Naive thymus-derived CD8-positive, alpha-beta T cell (primary cell): ENCODE measurements around the gene TUBB2A. TPM values are rescaled to one million over a fixed set of nuclear protein-coding genes. Genes with fewer than 3 reads are reported as not detected.
"Not testable (repeated sequence)": the region's sequence is repeated elsewhere in the genome, so short reads cannot be mapped to it uniquely, and the experiment has no call there.

Experiments used
- ATAC-seq, 2 donors: fragments of 150-1000 bp; cut with Tn5 transposase in 1 of 2; sonication (Bioruptor Pico), chemical (Tn5 transposase) in 1 of 2; 1 replicate in 1 of 2; 2 replicates in 1 of 2; pipeline ENCODE4 v1.10.0; 2021; ENCODE audit warnings: mild to moderate bottlenecking in 2 of 2, moderate library complexity in 2 of 2
- POLR2A ChIA-PET: fragments of 350-600 bp; sonication (Branson Sonifier 250); formaldehyde crosslinking; loops from one replicate; lab custom pipeline; 2021; ENCODE audit warnings: antibody characterized with exemption; lab: Charles Lee
- DNase-seq, 10 donors: peaks; one replicate each; pipeline versions ENCODE4 v3.0.0 to v3.0.0-alpha.2; 2020 to 2022
- H3K27ac Mint-ChIP-seq, 10 donors: one replicate each; pipeline ENCODE4 v1.8.0; 2020 to 2022; ENCODE audit warnings: mild to moderate bottlenecking in 10 of 10, mixed read lengths in 10 of 10, moderate library complexity in 4 of 10, inconsistent platforms in 1 of 10
- H3K27me3 Mint-ChIP-seq, 5 donors: one replicate each; pipeline ENCODE4 v1.8.0; 2021 to 2022; ENCODE audit warnings: mixed read lengths in 5 of 5
- H3K36me3 Mint-ChIP-seq, 3 donors: one replicate each; pipeline ENCODE4 v1.8.0; 2020 to 2022; ENCODE audit warnings: mixed read lengths in 3 of 3, mild to moderate bottlenecking in 2 of 3, inconsistent platforms in 1 of 3
- H3K4me1 Mint-ChIP-seq, 4 donors: one replicate each; pipeline ENCODE4 v1.8.0; 2021 to 2022; ENCODE audit warnings: mixed read lengths in 4 of 4
- H3K4me3 Mint-ChIP-seq, 10 donors: one replicate each; pipeline ENCODE4 v1.8.0; 2020 to 2022; ENCODE audit warnings: mild to moderate bottlenecking in 10 of 10, mixed read lengths in 10 of 10, moderate library complexity in 6 of 10, inconsistent platforms in 1 of 10
- H3K9me3 Mint-ChIP-seq, 9 donors: one replicate each; pipeline ENCODE4 v1.8.0; 2020 to 2022; ENCODE audit warnings: mixed read lengths in 9 of 9, mild to moderate bottlenecking in 3 of 9, inconsistent platforms in 1 of 9, moderate library complexity in 1 of 9
- polyA plus RNA-seq, 3 donors: library from polyadenylated mRNA; unstranded; fragments of 300-500 nt; fragmentation: Illumina TruSeq; gene quantifications; one replicate each; pipeline ENCODE4 v1.2.3, GENCODE V29; 2021
- total RNA-seq, 8 experiments: library from RNA in 2 of 8; stranded (reverse) in 2 of 8; gene quantifications; one replicate each; pipeline ENCODE4 v1.2.3 and lab custom pipeline; 2021 to 2026

Gene TUBB2A
- total and polyA plus RNA-seq, 5 experiments from 2014 or later = 1.1 to 4.6 (median 3.7) TPM

DNA sequence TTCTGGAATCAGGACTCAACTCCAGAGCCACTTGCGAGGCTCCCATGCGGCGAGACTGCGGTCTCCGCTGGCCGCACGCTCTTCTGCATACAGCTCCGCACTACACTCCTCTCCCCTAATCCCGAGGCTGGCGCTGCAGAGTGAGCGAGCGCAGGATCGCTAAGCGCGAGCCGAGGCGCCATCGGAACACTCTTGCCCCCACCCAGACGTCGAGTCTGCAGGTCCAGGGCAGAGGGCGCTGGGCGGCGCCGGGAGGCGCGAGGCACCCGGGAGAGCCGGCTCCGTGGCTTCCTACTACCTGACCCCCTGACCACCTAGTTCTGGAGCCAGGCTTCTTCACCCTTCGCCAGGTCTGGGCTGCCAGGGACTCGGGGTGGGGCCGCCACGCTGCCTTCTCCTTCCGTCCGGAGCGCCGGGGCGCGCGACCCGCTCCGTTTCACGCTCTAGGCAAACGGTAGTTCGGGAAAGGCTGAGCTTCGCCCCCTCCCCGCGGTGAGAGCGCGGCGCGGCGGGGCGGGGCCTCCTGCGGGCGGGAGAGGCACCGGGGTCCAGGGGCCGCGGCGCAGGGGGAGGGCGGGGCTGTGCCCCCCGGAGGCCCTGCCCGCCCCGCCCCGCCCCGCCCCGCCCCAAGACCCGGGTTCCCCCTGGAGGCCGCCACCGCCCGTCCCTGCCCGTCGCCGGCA lies 5.4 kb upstream of the TUBB2A start:
- peak; percentile 63 to 66 for ATAC-seq
- Mint-ChIP-seq H3K4me1 (peaks cover 18 to 45% (median 43%) of the 10 kb centered on the region in 4 donors), H3K27ac (peak overlapping the region in 9 of 10 donors; percentile 44 to 94 (median 92)), H3K36me3 (no peaks in the 10 kb centered on the region), H3K27me3 (peaks cover 0 to 5% (median 0%) of the 10 kb centered on the region in 5 donors), H3K4me3 (peak overlapping the region; percentile 74 to 92 (median 87)), H3K9me3 (peaks cover 0 to 2% (median 0%) of the 10 kb centered on the region in 9 donors)
- DNase-seq = peak; percentile 37 to 76 (median 62)
- POLR2A ChIA-PET = interaction anchor here (0.5 to 1.1 kb wide), 6 partner anchors 37 to 882 kb away, joined by 3 to 4 read pairs (median 3); partner anchors contain the start of gene PSMG4

DNA sequence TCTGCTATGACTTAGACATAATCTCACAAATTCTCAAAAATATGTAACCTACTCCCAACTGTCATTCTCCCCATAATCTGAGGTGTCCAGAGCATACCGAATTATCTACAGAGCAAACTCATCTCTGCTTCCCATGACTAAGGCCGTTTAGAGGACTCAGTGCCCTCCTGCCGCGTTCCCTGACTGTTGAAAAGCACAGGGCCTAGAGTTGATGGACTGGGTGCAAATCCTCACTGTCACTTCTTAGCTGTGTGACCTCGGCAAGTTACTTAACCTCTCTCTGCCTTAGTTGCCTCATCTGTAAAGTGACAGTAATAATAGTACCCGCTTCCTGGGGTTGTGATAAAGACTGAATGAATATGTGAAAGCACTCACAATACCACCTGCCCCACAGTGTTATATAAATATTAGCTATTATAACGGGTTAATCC lies 4.7 kb upstream of the TUBB2A start:
- peak overlapping the region; percentile 1 to 86 (median 80) for H3K4me3 Mint-ChIP-seq
- DNase-seq = no peak
- no peaks in the 10 kb centered on the region for H3K36me3 Mint-ChIP-seq
- peaks cover 0 to 2% (median 0%) of the 10 kb centered on the region in 5 donors for H3K27me3 Mint-ChIP-seq
- peaks cover 0 to 2% (median 0%) of the 10 kb centered on the region in 9 donors for H3K9me3 Mint-ChIP-seq
- peak overlapping the region in 9 of 10 donors; percentile 36 to 93 (median 91) for H3K27ac Mint-ChIP-seq
- no peak for ATAC-seq
- POLR2A ChIA-PET = interaction anchor here (0.5 to 0.7 kb wide), 2 partner anchors 99 to 882 kb away, joined by 3 read pairs; no protein-coding TSS in a partner anchor
- H3K4me1 Mint-ChIP-seq = peaks cover 18 to 45% (median 43%) of the 10 kb centered on the region in 4 donors

DNA sequence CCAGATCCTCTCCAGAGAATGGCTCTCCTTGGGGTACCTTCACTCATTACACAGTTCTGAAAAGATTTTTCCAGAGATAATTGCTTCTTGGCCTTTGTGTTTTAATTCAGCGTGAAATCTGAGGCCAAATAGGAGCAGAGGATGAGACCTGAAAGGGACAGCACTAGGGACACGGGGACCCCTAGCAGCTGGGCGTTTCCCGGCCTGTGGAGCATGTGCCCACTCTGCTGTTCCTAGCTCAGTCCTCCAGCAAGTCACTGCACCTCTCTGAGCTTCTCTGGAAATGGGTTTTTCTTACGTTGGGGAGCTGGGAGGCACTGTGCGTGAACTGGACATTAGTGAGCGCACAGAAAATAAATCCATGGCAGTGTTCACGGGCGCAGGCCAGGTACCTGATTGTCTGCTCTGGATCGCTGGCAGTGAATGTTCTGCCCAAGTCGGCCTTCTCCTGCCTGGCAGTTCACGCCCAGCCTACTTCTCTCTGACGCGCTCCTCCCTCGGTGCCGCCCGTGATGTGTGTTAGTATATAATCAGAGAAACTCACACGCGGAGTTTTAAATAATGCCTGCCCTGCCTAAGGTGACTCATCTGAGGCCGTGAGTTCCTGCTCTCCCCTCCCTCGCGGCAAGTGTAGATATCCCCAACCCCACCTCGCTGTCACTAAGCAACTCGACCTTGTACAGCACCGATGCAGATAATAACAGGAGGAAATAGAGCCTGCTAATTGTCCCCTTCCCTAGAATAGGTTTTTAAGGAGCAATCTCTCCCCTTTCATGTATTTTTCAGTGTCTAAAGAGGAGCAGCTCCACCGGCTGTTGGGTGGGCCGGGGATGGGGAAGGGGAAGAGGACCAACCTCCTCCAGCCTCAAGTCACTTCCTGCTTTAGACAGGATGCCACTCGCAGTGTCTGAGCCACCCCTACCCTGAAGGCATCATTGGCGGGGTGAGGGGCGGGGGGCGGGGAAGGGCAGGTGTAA lies 2.7 kb upstream of the TUBB2A start:
- peaks cover 0 to 2% (median 0%) of the 10 kb centered on the region in 9 donors for H3K9me3 Mint-ChIP-seq
- POLR2A ChIA-PET = interaction anchor here (0.7 to 1.6 kb wide), 3 partner anchors 40 to 97 kb away, joined by 3 to 4 read pairs (median 3); no protein-coding TSS in a partner anchor
- peak; percentile 41 to 90 (median 68) for DNase-seq
- H3K4me3 Mint-ChIP-seq = peak overlapping the region; percentile 31 to 84 (median 76)
- H3K36me3 Mint-ChIP-seq = no peaks in the 10 kb centered on the region
- H3K27ac Mint-ChIP-seq = peak overlapping the region; percentile 80 to 99 (median 92)
- ATAC-seq = peak; percentile 65 to 67
- H3K27me3 Mint-ChIP-seq = peaks cover 0 to 4% (median 3%) of the 10 kb centered on the region in 5 donors
- H3K4me1 Mint-ChIP-seq = peaks cover 23 to 56% (median 54%) of the 10 kb centered on the region in 4 donors

DNA sequence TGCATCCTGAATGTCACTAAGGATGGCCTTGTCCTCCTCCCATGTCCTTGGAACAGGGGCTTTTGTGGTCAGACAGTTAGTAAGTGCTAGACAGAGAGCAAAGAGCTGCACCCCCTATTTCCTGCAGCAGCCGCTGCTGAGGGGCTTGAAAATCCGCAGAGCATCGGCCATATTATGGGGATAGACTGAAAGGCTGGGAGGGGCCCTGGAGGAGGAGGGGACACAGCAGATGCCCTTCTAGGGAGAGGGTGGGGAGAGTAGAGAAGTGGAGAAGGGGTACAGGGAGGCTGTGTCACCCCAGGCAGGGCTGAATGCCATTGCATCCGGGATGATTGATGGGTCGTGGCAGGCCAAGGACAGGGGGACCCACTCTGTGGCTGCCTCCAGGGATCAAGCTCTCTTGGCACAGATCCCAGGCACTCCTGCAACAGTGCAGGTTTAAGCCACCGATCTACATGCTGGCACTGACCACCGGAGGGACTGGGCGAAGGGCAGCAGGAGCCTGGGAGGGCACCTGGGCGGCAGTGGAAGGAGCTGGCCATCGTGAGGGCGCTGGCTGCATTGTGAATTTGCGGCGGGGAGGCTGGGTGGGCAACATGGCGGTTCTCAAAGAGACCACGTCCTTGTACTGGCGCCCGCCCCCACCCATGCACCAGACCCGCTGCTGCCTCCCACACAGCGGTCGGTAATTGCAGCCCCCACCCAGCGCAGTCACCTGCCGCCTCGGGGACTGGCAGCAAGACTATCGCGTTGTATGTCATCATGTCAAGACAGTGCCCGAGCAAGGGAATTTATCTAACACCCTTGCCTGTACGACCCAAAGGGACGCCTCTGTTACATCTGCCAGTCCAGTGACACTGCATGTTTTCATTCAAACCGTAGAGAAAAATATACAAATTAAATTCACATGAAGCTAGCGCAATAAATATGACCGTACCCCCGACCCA lies 887 bp downstream of the TUBB2A start:
- DNase-seq (peak in 8 of 10 donors; percentile 20 to 72 (median 40)), ATAC-seq (peak; percentile 11 to 15)
- not testable (repeated sequence) for H3K27me3 Mint-ChIP-seq, H3K9me3 Mint-ChIP-seq, H3K36me3 Mint-ChIP-seq
- Mint-ChIP-seq H3K4me3 (peak overlapping the region; percentile 70 to 96 (median 90)), H3K4me1 (peaks cover 15 to 40% (median 37%) of the 10 kb centered on the region in 4 donors), H3K27ac (peak overlapping the region; percentile 72 to 97 (median 94))
- POLR2A ChIA-PET = interaction anchor here (1.0 to 1.6 kb wide), 5 partner anchors 41 to 220 kb away, joined by 3 to 9 read pairs (median 4); partner anchors contain the start of gene RIPK1

DNA sequence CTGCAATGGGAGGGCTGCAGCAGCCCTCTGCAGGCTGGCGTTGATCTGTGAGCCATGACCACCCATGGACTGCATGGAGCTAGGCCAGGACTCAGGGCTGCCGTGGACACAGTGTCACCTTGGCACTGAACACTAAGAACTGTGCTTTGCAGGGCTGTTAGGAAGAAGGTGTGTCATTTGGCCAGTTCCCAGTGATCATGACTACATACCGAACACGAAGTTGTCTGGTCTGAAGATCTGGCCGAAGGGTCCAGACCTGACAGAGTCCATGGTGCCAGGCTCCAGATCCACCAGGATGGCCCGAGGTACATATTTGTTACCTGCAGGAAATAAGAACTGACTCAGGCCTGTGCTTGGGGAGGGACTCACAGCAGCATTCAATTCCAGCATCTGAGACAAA lies 1.9 kb downstream of the TUBB2A start:
- ATAC-seq, H3K9me3 Mint-ChIP-seq: not testable (repeated sequence)
- peak overlapping the region in 8 of 10 donors; percentile 9 to 93 (median 42) for H3K4me3 Mint-ChIP-seq

DNA sequence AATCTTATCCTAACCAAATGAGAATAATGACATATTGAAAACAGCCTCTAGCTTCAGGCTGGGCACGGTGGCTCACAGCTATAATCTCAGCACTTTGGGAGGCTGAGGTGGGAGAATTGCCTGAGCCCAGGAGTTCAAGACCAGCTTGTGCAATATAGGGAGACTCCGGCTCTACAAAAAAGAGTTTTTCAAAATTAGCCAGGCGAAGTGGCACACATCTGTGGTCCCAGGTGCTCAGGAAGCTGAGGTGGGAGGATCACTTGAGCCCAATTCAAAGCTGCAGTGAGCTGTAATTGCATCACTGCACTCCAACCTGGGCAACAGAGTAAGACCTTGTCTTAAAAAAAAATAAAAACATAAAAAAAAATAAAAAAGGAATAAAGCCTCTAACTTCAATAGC lies 4.7 kb downstream of the TUBB2A start:
- peaks cover 0 to 4% (median 3%) of the 10 kb centered on the region in 5 donors for H3K27me3 Mint-ChIP-seq
- H3K4me3 Mint-ChIP-seq = no peak overlapping the region
- ATAC-seq (no peak), DNase-seq (no peak)
- no peaks in the 10 kb centered on the region for H3K9me3 Mint-ChIP-seq
- peaks cover 0 to 14% (median 0%) of the 10 kb centered on the region in 3 donors for H3K36me3 Mint-ChIP-seq
- H3K27ac Mint-ChIP-seq = no peak overlapping the region
- H3K4me1 Mint-ChIP-seq = peaks cover 5 to 12% (median 11%) of the 10 kb centered on the region in 4 donors
- POLR2A ChIA-PET = no interaction called here

More for the DNA sequence above, 1.9 kb downstream of the TUBB2A start:
- peak overlapping the region in 5 of 10 donors; percentile 15 to 87 (median 43) for H3K27ac Mint-ChIP-seq
- DNase-seq, H3K27me3 Mint-ChIP-seq, H3K36me3 Mint-ChIP-seq: not testable (repeated sequence)
- H3K4me1 Mint-ChIP-seq = peaks cover 11 to 30% (median 28%) of the 10 kb centered on the region in 4 donors
- POLR2A ChIA-PET = interaction anchor here (0.6 kb wide), 1 partner anchor 202 kb away, joined by 3 read pairs; no protein-coding TSS in a partner anchor

DNA sequence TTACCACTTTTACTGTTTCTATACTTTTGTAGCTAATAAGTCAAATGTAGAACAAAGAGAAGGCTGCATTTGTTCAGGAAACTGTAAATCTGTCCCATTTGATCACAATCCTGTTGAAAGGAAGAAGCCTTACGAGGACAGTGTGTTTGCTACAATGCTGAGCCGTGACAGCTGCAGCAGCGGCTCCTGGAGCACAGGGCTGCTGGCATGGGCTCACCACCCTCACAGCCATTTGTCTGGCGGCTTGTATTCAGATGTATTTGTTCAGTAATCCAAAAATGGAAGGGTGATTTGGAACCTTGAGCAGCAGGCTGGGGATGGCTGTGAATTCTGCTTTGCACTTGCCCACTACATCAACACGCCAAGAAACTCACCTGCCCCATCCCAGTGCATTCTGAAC lies 5.7 kb downstream of the TUBB2A start:
- POLR2A ChIA-PET = no interaction called here
- DNase-seq (no peak), ATAC-seq (no peak)
- H3K36me3 Mint-ChIP-seq = peaks cover 0 to 18% (median 4%) of the 10 kb centered on the region in 3 donors
- H3K9me3 Mint-ChIP-seq = no peaks in the 10 kb centered on the region
- H3K27ac Mint-ChIP-seq = peak overlapping the region in 1 of 10 donors; percentile 10
- H3K27me3 Mint-ChIP-seq = peaks cover 0 to 4% (median 3%) of the 10 kb centered on the region in 5 donors
- no peak overlapping the region for H3K4me3 Mint-ChIP-seq
- peaks cover 3 to 10% (median 9%) of the 10 kb centered on the region in 4 donors for H3K4me1 Mint-ChIP-seq

DNA sequence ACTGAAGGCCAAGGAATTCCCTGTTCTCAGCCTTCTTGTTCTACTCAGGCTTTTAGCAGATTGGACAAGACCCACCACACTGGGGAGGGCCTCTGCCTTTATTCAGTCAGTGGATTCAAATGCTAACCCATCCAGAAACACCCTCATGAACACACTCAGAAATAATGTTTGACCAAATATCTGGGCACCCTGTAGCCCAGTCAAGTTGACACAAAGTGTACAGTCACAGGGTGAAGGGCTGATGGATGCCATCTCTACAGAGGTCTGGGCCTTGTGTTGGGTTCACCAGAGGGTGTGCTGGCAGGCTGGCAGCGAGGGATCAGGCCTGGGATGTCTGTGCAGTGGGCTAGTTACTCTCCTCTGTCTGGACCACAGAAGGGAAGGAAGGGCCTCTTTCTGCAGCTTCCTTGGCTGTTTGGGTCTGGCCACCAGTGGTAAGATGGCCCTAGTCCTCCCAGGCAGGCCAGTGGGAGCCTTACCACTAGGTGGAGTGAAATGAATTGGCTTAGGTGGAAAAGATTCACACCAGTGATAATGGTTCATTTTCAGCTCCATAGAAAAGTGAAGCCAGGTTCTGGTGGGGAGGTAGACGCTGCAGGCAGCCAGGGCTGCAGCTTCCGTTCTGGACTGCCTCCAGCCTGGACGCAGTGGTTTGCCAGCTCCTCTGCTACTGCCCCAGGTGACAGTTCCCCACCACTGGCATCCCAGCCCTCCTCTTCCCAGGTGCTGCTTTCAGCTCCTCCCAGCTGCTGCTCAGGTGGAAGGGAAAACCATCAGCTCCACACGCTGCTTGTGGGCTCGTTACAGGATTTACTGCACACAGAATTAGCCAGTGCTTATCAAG lies 9.2 kb downstream of the TUBB2A start:
- H3K4me3 Mint-ChIP-seq = no peak overlapping the region

DNA sequence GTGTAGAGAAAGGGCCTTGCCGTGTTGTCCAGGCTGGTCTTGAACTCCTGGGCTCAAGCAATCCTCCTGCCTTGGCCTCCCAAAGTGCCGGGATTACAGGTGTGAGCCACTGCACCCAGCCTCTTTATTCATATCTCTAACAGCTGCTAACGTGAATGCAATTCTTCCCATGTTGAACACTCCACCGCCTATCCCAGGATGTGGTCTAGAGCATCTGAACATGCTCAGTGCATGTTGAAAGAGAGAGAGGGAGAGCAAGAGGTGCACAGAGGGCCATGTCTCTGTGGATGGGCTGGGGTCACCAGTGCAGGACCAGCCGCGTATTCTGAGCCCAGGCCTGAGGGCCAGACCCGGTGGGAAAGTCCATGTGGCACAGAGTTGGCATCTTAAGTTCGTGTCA lies 12.8 kb downstream of the TUBB2A start:
- DNase-seq (no peak), ATAC-seq (no peak)
- H3K27me3 Mint-ChIP-seq = no peaks in the 10 kb centered on the region
- peaks cover 4 to 35% (median 27%) of the 10 kb centered on the region in 3 donors for H3K36me3 Mint-ChIP-seq
- H3K4me3 Mint-ChIP-seq = no peak overlapping the region
- H3K4me1 Mint-ChIP-seq = peaks cover 0 to 4% (median 0%) of the 10 kb centered on the region in 4 donors
- H3K9me3 Mint-ChIP-seq = no peaks in the 10 kb centered on the region
- peak overlapping the region in 2 of 10 donors; percentile 40 to 55 for H3K27ac Mint-ChIP-seq
- POLR2A ChIA-PET = no interaction called here

More for the DNA sequence above, 9.2 kb downstream of the TUBB2A start:
- peaks cover 0 to 4% (median 0%) of the 10 kb centered on the region in 4 donors for H3K4me1 Mint-ChIP-seq
- H3K36me3 Mint-ChIP-seq = peaks cover 0 to 17% (median 14%) of the 10 kb centered on the region in 3 donors
- ATAC-seq (no peak), DNase-seq (no peak)
- H3K27ac Mint-ChIP-seq = no peak overlapping the region
- no peaks in the 10 kb centered on the region for H3K9me3 Mint-ChIP-seq
- H3K27me3 Mint-ChIP-seq = no peaks in the 10 kb centered on the region
- POLR2A ChIA-PET = no interaction called here

DNA sequence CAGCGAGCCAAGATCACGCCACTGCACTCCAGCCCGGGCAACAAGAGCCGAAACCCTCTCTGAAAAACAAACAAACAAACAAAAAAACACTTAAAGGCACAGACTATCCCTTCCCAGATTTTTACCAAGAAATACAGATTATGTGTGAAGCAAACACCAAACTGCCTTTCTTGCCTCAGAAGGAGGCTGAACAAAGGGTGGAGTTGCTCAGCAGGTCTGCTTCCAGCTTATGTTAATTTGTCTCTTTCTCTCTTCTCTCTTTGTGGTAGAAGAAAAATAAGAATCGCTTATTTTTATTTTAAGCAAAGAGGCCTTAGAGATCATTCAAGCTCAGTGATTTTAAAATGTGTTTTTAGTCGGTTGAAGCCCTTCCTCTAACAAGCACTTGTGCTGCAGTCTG lies 14.2 kb downstream of the TUBB2A start:
- no peaks in the 10 kb centered on the region for H3K9me3 Mint-ChIP-seq
- peak overlapping the region in 3 of 10 donors; percentile 15 to 54 (median 26) for H3K27ac Mint-ChIP-seq
- DNase-seq = no peak
- POLR2A ChIA-PET = no interaction called here
- ATAC-seq = no peak
- H3K4me1 Mint-ChIP-seq = peaks cover 0 to 10% (median 3%) of the 10 kb centered on the region in 4 donors
- no peak overlapping the region for H3K4me3 Mint-ChIP-seq
- peaks cover 8 to 50% (median 29%) of the 10 kb centered on the region in 3 donors for H3K36me3 Mint-ChIP-seq
- H3K27me3 Mint-ChIP-seq = no peaks in the 10 kb centered on the region
